GM23338 (cell line): ENCODE measurements around the gene SEPTIN8. TPM values are rescaled to one million over a fixed set of nuclear protein-coding genes. Genes with fewer than 3 reads are reported as not detected.

Experiments
- ATAC-seq: fragments of 200-7000 bp; cut with Tn5 transposase; 3 replicates; pipeline ENCODE4 v1.9.1; 2020
- DNase-seq: peaks from one replicate; pipeline ENCODE4 v3.0.0-alpha.2; 2015; ENCODE audit warnings: low spot score
- H2AFZ ChIP-seq: fragments of 200-600 bp; sonication (generic); 2 replicates; pipeline ENCODE4 v1.8.0; 2016; ENCODE audit warnings: antibody characterized with exemption, mild to moderate bottlenecking, moderate library complexity
- H3F3A ChIP-seq: fragments of 200-600 bp; sonication (generic); replicated peaks from 2 replicates; pipeline ENCODE4 v1.8.0; 2017; ENCODE audit warnings: antibody characterized with exemption, mixed run types, low read depth
- H3K27ac ChIP-seq: fragments of 200-600 bp; sonication (generic); 2 replicates; pipeline ENCODE4 v1.6.1; 2016; ENCODE audit warnings: low read depth
- H3K27me3 ChIP-seq: fragments of 200-600 bp; sonication (generic); 2 replicates; pipeline ENCODE4 v1.8.0; 2016; ENCODE audit warnings: mild to moderate bottlenecking, mixed run types, moderate library complexity; ENCODE audit not compliant: insufficient read depth
- H3K36me3 ChIP-seq: fragments of 200-600 bp; sonication (generic); 2 replicates; pipeline ENCODE4 v1.8.0; 2016; ENCODE audit warnings: mild to moderate bottlenecking; ENCODE audit not compliant: insufficient read depth
- H3K4me1 ChIP-seq: fragments of 200-600 bp; sonication (generic); 2 replicates; pipeline ENCODE4 v1.8.0; 2016; ENCODE audit warnings: mild to moderate bottlenecking, moderate library complexity; ENCODE audit not compliant: insufficient read depth
- H3K4me2 ChIP-seq: fragments of 200-600 bp; sonication (generic); 2 replicates; pipeline ENCODE4 v1.7.1; 2017; ENCODE audit warnings: mixed run types
- H3K4me3 ChIP-seq: fragments of 200-600 bp; sonication (generic); 2 replicates; pipeline ENCODE4 v1.6.1; 2016; ENCODE audit warnings: mixed run types
- H3K79me2 ChIP-seq: fragments of 200-600 bp; sonication (generic); replicated peaks from 2 replicates; pipeline ENCODE4 v1.8.0; 2017; ENCODE audit warnings: mild to moderate bottlenecking; ENCODE audit not compliant: insufficient read depth
- H3K9me2 ChIP-seq: fragments of 200-600 bp; sonication (generic); 2 replicates; pipeline ENCODE4 v1.8.0; 2017; ENCODE audit not compliant: insufficient read depth
- H4K20me1 ChIP-seq: fragments of 200-600 bp; sonication (generic); replicated peaks from 2 replicates; pipeline ENCODE4 v1.8.0; 2017; ENCODE audit warnings: mild to moderate bottlenecking; ENCODE audit not compliant: insufficient read depth
- H3K27ac Mint-ChIP-seq: 2 replicates; pipeline ENCODE4 v1.8.0; 2020; ENCODE audit warnings: inconsistent platforms, mild to moderate bottlenecking, moderate library complexity, mixed read lengths
- H3K27me3 Mint-ChIP-seq: 3 replicates; pipeline ENCODE4 v1.8.0; 2022; ENCODE audit warnings: low read depth, mild to moderate bottlenecking, moderate library complexity, mixed read lengths, inconsistent platforms; ENCODE audit not compliant: insufficient read depth, poor library complexity
- H3K36me3 Mint-ChIP-seq: 3 replicates; pipeline ENCODE4 v1.8.0; 2021; ENCODE audit warnings: low read depth, mild to moderate bottlenecking, inconsistent platforms, moderate library complexity, mixed read lengths
- H3K4me1 Mint-ChIP-seq: 3 replicates; pipeline ENCODE4 v1.8.0; 2020; ENCODE audit warnings: mild to moderate bottlenecking, inconsistent platforms, mixed read lengths
- H3K4me3 Mint-ChIP-seq: 3 replicates; pipeline ENCODE4 v1.8.0; 2021; ENCODE audit warnings: moderate library complexity, mild to moderate bottlenecking, inconsistent platforms, mixed read lengths
- H3K9me3 Mint-ChIP-seq: 3 replicates; pipeline ENCODE4 v1.8.0; 2020; ENCODE audit warnings: moderate library complexity, mild to moderate bottlenecking, inconsistent platforms, mixed read lengths
- CREB1 ChIP-seq: fragments of 250-450 bp; sonication (Bioruptor Pico); IDR thresholded peaks from 2 replicates; pipeline ENCODE4 v1.5.0; 2020; ENCODE audit warnings: low read depth, mild to moderate bottlenecking, moderate library complexity
- EZH2 ChIP-seq: fragments of 200-600 bp; sonication (generic); IDR thresholded peaks from one replicate; pipeline ENCODE4 v1.8.0; 2017; ENCODE audit warnings: antibody characterized with exemption, mild to moderate bottlenecking, low read depth; ENCODE audit not compliant: unreplicated experiment
- JUNB ChIP-seq: IDR thresholded peaks from one replicate; pipeline ENCODE4 v1.6.1; 2016; ENCODE audit warnings: antibody characterized with exemption; ENCODE audit not compliant: unreplicated experiment
- POLR2AphosphoS5 ChIP-seq: IDR thresholded peaks from 2 replicates; pipeline ENCODE4 v1.6.1; 2016; ENCODE audit warnings: antibody characterized with exemption, low read depth
- ZNF331 ChIP-seq: fragments of 250-450 bp; sonication (Bioruptor Pico); IDR thresholded peaks from 2 replicates; pipeline ENCODE4 v1.5.0; 2020; ENCODE audit warnings: low read depth, mild to moderate bottlenecking, moderate library complexity
- long read RNA-seq: library from polyadenylated mRNA; unstranded; transcript quantifications from one replicate; pipeline ENCODE4 v2.0.0, GENCODE V29; 2020; ENCODE audit not compliant: unreplicated experiment
- polyA plus RNA-seq: library from polyadenylated mRNA; unstranded; fragments of >200 nt; fragmentation: Nextera tagmentation; extraction: Ambion mirVana; gene quantifications from 2 replicates; pipeline ENCODE4 v1.2.1, GENCODE V29; 2016
- total RNA-seq: library from RNA; depleted of rRNA; stranded (reverse); fragments of >200 nt; shearing (Covaris generic); gene quantifications from 2 replicates; pipeline ENCODE4 v1.2.3, GENCODE V29; 2014; rRNA removed
- TF ChIP-seq, protein P1 (sequence below): IDR thresholded peaks from one replicate; pipeline ENCODE4 v1.6.1; 2018; ENCODE audit warnings: antibody characterized with exemption; ENCODE audit not compliant: unreplicated experiment
- TF ChIP-seq, protein P2 (sequence below): IDR thresholded peaks from 2 replicates; pipeline ENCODE4 v1.6.1; 2016; ENCODE audit warnings: antibody characterized with exemption

The SEPTIN8 gene, protein sequence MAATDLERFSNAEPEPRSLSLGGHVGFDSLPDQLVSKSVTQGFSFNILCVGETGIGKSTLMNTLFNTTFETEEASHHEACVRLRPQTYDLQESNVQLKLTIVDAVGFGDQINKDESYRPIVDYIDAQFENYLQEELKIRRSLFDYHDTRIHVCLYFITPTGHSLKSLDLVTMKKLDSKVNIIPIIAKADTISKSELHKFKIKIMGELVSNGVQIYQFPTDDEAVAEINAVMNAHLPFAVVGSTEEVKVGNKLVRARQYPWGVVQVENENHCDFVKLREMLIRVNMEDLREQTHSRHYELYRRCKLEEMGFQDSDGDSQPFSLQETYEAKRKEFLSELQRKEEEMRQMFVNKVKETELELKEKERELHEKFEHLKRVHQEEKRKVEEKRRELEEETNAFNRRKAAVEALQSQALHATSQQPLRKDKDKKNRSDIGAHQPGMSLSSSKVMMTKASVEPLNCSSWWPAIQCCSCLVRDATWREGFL
- total RNA-seq (37.2 and 45.0 TPM in 2 replicates), polyA plus RNA-seq (8.7 and 8.8 TPM in 2 replicates)
- long read RNA-seq, full-length matches to known transcripts = 1 of 5 reads
- long read RNA-seq, partial matches to known transcripts = 0 of 5 reads
- long read RNA-seq, other reads (novel, unspliced or antisense) = 4 of 5 reads

DNA sequence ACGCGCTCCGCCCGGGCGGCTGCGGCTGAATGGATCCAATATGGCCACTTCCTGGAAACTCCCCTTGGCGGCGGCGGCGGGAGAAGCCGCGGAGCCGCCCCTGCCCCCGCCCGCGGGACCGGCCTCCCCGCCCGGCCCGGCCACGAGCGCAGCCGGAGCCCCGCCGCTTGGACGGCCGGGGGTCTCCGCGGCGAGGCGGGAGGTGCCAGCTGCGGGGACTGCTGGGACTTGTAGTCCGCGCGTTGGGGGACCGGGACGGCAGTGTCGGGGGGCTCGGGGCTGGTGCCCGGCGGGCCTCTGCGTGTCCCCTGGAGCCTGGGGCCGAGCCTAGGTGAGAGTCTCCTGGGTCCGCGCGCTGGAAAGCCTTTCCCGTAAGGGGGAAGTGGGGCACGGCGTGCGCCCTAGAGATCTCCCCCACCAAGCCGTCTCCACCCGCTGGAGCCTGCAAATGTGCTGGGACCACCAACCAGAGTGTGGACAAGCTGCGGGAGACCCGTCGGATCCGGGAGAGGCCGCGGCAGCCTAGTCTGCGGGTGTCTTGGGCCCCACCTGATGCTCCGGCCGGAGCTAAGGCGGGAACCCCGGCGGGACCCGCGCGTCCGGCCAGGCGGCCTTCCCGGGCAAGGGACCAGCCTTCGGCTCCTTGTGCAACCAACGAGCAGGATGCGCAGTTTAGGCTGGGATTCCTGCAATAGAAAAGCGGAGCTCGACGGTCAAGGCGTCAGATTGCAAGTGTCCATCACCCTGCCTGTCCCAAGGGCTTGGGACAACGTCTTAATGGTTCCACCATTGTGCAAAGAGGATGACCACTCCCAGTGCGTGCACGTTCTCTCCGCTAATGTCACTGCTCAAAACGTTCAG lies at the start of gene SEPTIN8:
Gene SEPTIN8 (minus strand): TSS at position 31 of the 861 bp plus-strand sequence. CDS start 102 bp downstream, outside the sequence.
- peak within 1 kb of the TSS; percentile 89 for H3K4me2 ChIP-seq
- Mint-ChIP-seq H3K27ac (no peak within 1 kb of the TSS), H3K27me3 (peaks cover 28% of the 10 kb centered on the region), H3K4me1 (peaks cover 25% of the 10 kb centered on the region), H3K36me3 (no peaks in the 10 kb centered on the region), H3K9me3 (no peaks in the 10 kb centered on the region), H3K4me3 (peak within 1 kb of the TSS; percentile 76)
- H2AFZ ChIP-seq = peak within 1 kb of the TSS; percentile 98
- H4K20me1 ChIP-seq = 0 out of 2 replicates have a peak, but pooled peaks cover 4% of the 10 kb centered on the region
- ATAC-seq (peak; percentile 68), DNase-seq (peak; percentile 64)
- peaks cover 18% of the 10 kb centered on the region for H3K4me1 ChIP-seq
- H3K36me3 ChIP-seq = no peaks in the 10 kb centered on the region
- H3K9me2 ChIP-seq = no peaks in the 10 kb centered on the region
- no peak for TF ChIP-seq POLR2AphosphoS5
- peak; percentile 31 for TF ChIP-seq EZH2
- no peaks in the 10 kb centered on the region; the same call in 1 of the 2 replicates for H3K79me2 ChIP-seq
- peak within 1 kb of the TSS; percentile 89 for H3K4me3 ChIP-seq
- peaks cover 69% of the 10 kb centered on the region for H3K27me3 ChIP-seq
- no peak within 1 kb of the TSS for H3K27ac ChIP-seq
- H3F3A ChIP-seq = no peaks in the 10 kb centered on the region

DNA sequence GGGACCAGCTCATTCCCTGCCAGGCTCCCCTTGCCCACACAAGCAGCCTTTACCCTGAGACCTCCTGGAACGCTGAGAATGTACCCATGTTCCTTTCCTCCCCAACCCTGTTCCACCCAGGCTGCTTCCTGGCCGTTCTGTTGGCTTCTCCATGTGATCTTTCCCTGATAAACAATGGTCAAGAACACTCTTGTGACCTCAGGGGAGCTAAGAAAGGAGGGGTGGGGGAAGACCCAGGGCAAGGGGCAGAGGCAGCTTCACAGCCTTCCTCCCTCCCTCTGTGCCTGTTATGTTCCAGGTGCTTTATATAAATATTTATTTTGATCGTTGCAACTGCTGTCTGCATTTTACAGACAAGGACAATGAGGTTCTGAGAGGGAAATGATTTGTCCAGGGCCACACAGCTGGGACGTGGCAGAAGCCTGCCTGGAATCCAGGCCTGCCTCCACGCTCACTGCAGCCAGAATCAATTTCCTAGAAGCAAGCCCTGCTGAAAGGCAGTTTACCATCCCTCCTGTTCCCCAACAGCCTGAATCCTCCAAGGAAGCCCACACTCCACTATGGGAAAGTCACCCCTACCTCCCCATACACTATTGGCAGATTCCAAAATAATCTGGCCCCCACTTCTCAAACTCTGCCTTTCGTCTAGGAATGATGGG lies 49.5 kb upstream of the SEPTIN8 start:
- Mint-ChIP-seq H3K9me3 (no peaks in the 10 kb centered on the region), H3K27me3 (peaks cover 61% of the 10 kb centered on the region), H3K36me3 (peaks cover 3% of the 10 kb centered on the region), H3K27ac (no peak overlapping the region), H3K4me3 (peak overlapping the region; percentile 63), H3K4me1 (peaks cover 14% of the 10 kb centered on the region)
- H3F3A ChIP-seq = peaks cover 27% of the 10 kb centered on the region
- peak overlapping the region; percentile 61 for H3K4me3 ChIP-seq
- H3K4me2 ChIP-seq = peak overlapping the region; percentile 83
- H3K27ac ChIP-seq = no peak overlapping the region
- H3K79me2 ChIP-seq = no peaks in the 10 kb centered on the region
- peaks cover 86% of the 10 kb centered on the region for H3K27me3 ChIP-seq
- no peaks in the 10 kb centered on the region for H4K20me1 ChIP-seq
- DNase-seq (peak; percentile 26), ATAC-seq (no peak)
- no peaks in the 10 kb centered on the region for H3K36me3 ChIP-seq
- H3K4me1 ChIP-seq = peaks cover 9% of the 10 kb centered on the region
- H3K9me2 ChIP-seq = no peaks in the 10 kb centered on the region
- H2AFZ ChIP-seq = peak overlapping the region; percentile 90
- TF ChIP-seq, protein P1, sequence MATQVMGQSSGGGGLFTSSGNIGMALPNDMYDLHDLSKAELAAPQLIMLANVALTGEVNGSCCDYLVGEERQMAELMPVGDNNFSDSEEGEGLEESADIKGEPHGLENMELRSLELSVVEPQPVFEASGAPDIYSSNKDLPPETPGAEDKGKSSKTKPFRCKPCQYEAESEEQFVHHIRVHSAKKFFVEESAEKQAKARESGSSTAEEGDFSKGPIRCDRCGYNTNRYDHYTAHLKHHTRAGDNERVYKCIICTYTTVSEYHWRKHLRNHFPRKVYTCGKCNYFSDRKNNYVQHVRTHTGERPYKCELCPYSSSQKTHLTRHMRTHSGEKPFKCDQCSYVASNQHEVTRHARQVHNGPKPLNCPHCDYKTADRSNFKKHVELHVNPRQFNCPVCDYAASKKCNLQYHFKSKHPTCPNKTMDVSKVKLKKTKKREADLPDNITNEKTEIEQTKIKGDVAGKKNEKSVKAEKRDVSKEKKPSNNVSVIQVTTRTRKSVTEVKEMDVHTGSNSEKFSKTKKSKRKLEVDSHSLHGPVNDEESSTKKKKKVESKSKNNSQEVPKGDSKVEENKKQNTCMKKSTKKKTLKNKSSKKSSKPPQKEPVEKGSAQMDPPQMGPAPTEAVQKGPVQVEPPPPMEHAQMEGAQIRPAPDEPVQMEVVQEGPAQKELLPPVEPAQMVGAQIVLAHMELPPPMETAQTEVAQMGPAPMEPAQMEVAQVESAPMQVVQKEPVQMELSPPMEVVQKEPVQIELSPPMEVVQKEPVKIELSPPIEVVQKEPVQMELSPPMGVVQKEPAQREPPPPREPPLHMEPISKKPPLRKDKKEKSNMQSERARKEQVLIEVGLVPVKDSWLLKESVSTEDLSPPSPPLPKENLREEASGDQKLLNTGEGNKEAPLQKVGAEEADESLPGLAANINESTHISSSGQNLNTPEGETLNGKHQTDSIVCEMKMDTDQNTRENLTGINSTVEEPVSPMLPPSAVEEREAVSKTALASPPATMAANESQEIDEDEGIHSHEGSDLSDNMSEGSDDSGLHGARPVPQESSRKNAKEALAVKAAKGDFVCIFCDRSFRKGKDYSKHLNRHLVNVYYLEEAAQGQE = no peak
- TF ChIP-seq CREB1 (CRISPR knock-in tag) = no peak
- no peak for TF ChIP-seq ZNF331 (CRISPR knock-in tag)
- TF ChIP-seq, protein P2, sequence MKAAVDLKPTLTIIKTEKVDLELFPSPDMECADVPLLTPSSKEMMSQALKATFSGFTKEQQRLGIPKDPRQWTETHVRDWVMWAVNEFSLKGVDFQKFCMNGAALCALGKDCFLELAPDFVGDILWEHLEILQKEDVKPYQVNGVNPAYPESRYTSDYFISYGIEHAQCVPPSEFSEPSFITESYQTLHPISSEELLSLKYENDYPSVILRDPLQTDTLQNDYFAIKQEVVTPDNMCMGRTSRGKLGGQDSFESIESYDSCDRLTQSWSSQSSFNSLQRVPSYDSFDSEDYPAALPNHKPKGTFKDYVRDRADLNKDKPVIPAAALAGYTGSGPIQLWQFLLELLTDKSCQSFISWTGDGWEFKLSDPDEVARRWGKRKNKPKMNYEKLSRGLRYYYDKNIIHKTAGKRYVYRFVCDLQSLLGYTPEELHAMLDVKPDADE = no peak
- no peak for TF ChIP-seq EZH2
- TF ChIP-seq JUNB = no peak
